ENCODE results near the gene SORBS1.

The SORBS1 gene

DNA sequence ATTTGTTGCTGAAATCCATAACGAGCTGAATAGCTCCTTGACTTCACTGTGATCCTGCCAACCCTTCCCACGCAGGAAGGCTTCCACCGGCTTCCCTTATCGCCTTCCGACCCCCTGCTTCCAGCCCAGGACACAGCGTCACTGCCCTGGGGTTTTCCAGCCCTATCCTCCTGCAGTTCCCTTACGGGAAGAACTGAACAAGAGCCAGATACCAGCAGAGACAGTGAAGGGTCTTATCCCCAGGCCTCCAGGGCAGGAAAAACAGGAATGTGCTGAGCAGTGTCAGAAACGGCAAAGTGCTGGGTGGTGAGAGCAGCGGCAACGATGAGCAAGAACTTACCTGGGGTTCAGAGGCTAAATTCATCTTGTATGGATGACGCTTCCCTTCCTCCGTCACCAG is 292.7 kb downstream of the SORBS1 start:
- peaks cover 57% of the 10 kb centered on the region for H3K36me3 ChIP-seq (ENCODE audit: insufficient read depth, low read length)
- H3K9ac ChIP-seq (ENCODE audit: low read depth, low read length): no peak overlapping the region
- no peak overlapping the region for H3K4me3 ChIP-seq (ENCODE audit: low read length)
- H3K9me3 ChIP-seq (ENCODE audit: insufficient read depth, low read depth, low read length): no peaks in the 10 kb centered on the region
- H3K27me3 ChIP-seq (ENCODE audit: insufficient read depth, low read length): no peaks in the 10 kb centered on the region
- WGBS: 83% methylated on average over 12 of the region's 12 CpGs
- H3K4me1 ChIP-seq (ENCODE audit: insufficient read depth, low read length): peaks cover 39% of the 10 kb centered on the region
- H3K27ac ChIP-seq (ENCODE audit: low read depth, low read length): peak overlapping the region; percentile 52; the same call in 1 of the 2 replicates

DNA sequence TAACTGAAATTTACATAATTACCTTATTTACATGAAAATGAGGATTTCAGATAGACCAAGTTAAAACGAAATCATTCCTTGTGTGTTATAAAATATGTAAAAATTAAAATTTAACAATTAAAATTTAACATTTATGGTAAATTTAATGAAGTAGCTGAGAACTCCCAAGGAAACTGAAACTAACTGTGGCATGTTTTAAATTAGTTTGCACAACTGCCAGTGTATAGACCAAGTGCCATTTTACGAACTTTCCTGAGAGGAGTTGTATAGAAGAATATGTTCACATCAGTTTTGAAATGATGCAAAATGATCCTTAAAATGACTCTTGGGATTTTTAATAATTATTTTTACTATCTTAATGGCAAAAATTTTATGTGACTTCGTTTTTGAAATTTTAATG is 293.9 kb downstream of the SORBS1 start:
- WGBS: 89% methylated on average over 1 of the region's 3 CpGs
- 0 out of 2 replicates have a peak overlapping the region, but pooled peaks have one; percentile 42 for H3K9ac ChIP-seq (ENCODE audit: low read depth, low read length)
- H3K27ac ChIP-seq (ENCODE audit: low read depth, low read length): peak overlapping the region; percentile 57; the same call in 1 of the 2 replicates
- H3K4me1 ChIP-seq (ENCODE audit: insufficient read depth, low read length): peaks cover 43% of the 10 kb centered on the region
- no peaks in the 10 kb centered on the region for H3K27me3 ChIP-seq (ENCODE audit: insufficient read depth, low read length)
- H3K9me3 ChIP-seq (ENCODE audit: insufficient read depth, low read depth, low read length): no peaks in the 10 kb centered on the region
- no peak overlapping the region for H3K4me3 ChIP-seq (ENCODE audit: low read length)
- H3K36me3 ChIP-seq (ENCODE audit: insufficient read depth, low read length): peaks cover 68% of the 10 kb centered on the region

DNA sequence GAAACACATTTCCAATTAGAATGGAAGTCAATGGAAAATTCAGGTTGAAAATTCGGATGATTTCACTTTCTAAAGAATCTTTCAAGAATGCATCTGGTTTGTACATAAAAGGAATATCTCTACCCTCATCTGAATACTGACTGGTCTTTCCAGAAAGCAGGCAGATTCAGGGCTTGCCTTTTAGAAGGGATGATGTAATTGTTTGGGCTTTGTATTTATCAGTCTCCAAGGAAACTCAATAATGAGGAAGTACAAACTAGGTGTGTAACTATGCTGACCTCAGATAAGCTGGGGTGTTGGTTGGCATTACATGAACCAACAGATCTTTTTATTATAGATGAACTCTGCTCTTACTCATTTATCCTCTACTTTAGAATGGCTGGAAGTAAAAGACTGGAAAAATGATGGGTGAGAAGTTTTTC is 294.5 kb downstream of the SORBS1 start:
- Histone ChIP-seq H3K9ac (ENCODE audit: low read depth, low read length) (peak overlapping the region; percentile 42; the same call in 1 of the 2 replicates), H3K27ac (ENCODE audit: low read depth, low read length) (peak overlapping the region; percentile 67), H3K4me3 (ENCODE audit: low read length) (no peak overlapping the region), H3K36me3 (ENCODE audit: insufficient read depth, low read length) (peaks cover 69% of the 10 kb centered on the region), H3K9me3 (ENCODE audit: insufficient read depth, low read depth, low read length) (no peaks in the 10 kb centered on the region), H3K27me3 (ENCODE audit: insufficient read depth, low read length) (no peaks in the 10 kb centered on the region), H3K4me1 (ENCODE audit: insufficient read depth, low read length) (peaks cover 43% of the 10 kb centered on the region)
- WGBS: 100% methylated on average over 1 of the region's 1 CpG

DNA sequence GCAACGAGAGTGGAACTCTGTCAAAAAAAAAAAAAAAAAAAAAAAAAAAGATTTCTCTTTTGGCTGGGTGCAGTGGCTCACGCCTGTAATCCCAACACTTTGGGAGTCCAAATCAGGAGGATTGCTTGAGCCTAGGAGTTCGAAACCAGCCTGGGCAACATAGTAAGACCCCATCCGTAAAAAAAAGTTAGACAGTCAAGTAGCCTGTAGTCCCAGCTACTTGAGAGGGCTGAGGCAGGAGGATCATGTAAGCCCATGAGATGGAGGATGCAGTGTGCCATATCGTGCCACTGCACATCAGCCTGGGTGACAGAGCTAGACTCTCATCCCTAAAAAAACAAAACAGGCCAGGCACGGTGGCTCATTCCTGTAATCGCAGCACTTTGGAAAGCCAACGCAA is 295.6 kb downstream of the SORBS1 start:
- Histone ChIP-seq H3K4me3 (ENCODE audit: low read length) (no peak overlapping the region), H3K4me1 (ENCODE audit: insufficient read depth, low read length) (peaks cover 51% of the 10 kb centered on the region), H3K27me3 (ENCODE audit: insufficient read depth, low read length) (no peaks in the 10 kb centered on the region), H3K36me3 (ENCODE audit: insufficient read depth, low read length) (peaks cover 69% of the 10 kb centered on the region), H3K9me3 (ENCODE audit: insufficient read depth, low read depth, low read length) (no peaks in the 10 kb centered on the region), H3K27ac (ENCODE audit: low read depth, low read length) (peak overlapping the region; percentile 52; the same call in 1 of the 2 replicates), H3K9ac (ENCODE audit: low read depth, low read length) (no peak overlapping the region)
- 96% methylated on average over 8 of the region's 8 CpGs for WGBS

DNA sequence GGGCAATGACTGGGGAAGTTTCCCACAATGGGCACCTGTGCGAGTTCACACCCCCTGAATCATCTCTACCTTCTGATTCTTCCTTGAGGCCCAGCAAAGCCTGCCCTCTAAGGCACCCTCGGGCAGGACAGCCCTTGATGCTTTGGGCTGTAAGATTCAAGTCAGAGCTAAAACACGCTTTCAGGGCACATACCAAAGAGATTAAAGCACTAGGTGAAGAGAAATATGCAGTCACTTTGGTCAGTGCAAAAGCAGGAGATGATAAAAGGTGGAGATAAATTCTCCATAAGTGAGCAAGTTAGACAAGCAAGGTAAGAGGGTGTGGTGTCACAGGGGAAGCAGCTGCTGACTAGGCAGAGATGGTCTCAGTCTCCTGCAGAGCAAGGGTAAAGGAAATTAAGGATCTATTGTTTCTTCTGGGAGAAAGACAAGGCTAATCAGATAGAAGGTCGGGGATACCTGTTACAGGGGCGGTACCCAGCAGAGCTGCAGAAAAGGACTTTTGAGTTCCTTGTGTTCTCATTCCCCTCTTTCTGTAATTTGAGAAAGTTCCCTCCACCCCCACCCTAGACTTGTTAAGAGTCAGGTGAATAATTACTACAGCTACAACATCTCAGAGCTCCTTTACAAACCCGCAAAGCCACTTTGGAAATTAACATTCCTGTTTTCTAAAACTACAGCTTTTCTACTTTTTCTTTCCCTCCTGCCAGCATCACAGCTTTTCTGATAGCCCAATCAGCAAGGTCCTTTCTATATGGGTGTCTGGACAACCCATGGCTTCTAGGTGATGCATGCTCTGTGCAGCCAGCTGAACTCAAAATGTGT is 296.7 kb downstream of the SORBS1 start:
- 28% methylated on average over 6 of the region's 6 CpGs for WGBS
- Histone ChIP-seq H3K9ac (ENCODE audit: low read depth, low read length) (peak overlapping the region; percentile 52; the same call in 1 of the 2 replicates), H3K4me3 (ENCODE audit: low read length) (0 out of 2 replicates have a peak overlapping the region, but pooled peaks have one; percentile 6), H3K27me3 (ENCODE audit: insufficient read depth, low read length) (no peaks in the 10 kb centered on the region), H3K36me3 (ENCODE audit: insufficient read depth, low read length) (peaks cover 70% of the 10 kb centered on the region), H3K27ac (ENCODE audit: low read depth, low read length) (peak overlapping the region; percentile 92), H3K4me1 (ENCODE audit: insufficient read depth, low read length) (peaks cover 51% of the 10 kb centered on the region), H3K9me3 (ENCODE audit: insufficient read depth, low read depth, low read length) (no peaks in the 10 kb centered on the region)

DNA sequence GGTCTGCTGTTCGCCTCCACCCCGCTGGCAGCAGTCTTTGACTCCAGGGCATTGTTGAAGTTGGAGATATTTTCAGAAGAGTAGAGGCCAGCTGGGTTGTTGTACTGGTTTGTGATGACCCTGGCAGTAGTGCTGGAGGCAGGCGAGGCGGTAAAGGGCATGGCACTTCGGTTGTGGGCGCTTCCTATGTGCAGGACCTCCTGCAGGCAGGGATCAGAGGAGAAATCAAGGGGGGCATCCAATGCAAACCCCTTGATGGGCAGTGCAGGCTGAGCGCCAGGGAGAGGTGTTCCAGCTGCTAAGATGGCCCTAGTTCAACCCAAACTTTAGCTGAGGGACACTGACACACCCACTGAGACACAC is 297.3 kb downstream of the SORBS1 start:
- Histone ChIP-seq H3K4me3 (ENCODE audit: low read length) (no peak overlapping the region), H3K4me1 (ENCODE audit: insufficient read depth, low read length) (peaks cover 50% of the 10 kb centered on the region), H3K27ac (ENCODE audit: low read depth, low read length) (peak overlapping the region; percentile 76), H3K36me3 (ENCODE audit: insufficient read depth, low read length) (peaks cover 71% of the 10 kb centered on the region), H3K9ac (ENCODE audit: low read depth, low read length) (no peak overlapping the region), H3K9me3 (ENCODE audit: insufficient read depth, low read depth, low read length) (no peaks in the 10 kb centered on the region), H3K27me3 (ENCODE audit: insufficient read depth, low read length) (no peaks in the 10 kb centered on the region)
- 83% methylated on average over 7 of the region's 7 CpGs for WGBS

DNA sequence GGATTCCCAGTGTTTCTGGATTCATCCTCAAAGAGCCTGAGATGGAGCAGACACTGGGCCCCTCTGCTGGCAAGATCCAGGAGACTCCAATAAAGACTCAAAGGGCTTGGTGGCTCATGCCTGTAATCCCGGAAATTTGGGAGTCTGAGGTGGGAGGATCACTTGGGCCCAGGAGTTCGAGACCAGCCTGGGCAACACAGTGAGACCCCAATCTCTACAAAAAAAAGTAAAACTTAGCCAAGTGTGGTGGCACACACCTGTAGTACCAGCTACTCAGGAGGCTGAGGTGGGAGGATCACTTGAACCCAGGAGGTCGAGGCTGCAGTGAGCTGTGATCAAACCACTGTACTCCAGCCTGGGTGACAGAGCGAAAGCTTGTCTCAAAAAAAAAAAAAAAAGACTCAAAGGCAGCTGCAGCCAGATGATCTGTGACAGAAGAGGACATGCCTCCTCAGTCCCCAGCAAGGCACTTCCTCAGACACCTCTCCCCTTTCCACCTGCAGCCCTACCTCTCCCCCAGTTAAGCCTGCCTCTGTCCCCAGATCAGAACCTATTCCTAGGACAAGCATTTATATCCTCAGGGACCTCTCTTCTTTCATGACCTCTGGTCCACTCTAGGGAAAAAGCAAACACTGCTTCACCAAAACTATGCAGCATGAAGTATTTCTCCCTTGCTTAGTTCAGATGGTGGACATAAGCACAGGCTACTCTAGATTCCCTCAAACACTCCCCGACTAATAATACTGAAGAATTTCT is 298.2 kb downstream of the SORBS1 start:
- no peak overlapping the region for H3K27ac ChIP-seq (ENCODE audit: low read depth, low read length)
- 85% methylated on average over 5 of the region's 5 CpGs for WGBS

DNA sequence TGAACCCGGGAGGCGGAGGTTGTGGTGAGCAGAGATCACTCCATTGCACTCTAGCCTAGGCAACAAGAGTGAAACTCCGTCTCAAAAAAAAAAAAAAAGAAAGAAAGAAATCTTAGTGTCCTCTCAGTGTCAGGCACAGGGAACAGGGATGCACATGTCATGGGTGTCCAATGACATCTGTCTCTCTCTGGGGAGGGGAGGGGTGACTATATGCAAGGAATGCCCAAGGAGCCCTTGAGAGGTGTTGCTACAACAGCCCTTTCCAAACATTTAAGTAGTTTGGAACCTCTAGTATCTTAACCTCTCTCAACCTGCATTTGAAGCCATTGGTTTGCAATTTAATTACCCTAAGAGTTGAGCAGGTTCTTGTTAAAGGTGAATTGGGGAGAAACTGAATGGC is 299.2 kb downstream of the SORBS1 start:
- 94% methylated on average over 3 of the region's 3 CpGs for WGBS
- peaks cover 71% of the 10 kb centered on the region for H3K36me3 ChIP-seq (ENCODE audit: insufficient read depth, low read length)
- peaks cover 4% of the 10 kb centered on the region; the same call in 1 of the 2 replicates for H3K9me3 ChIP-seq (ENCODE audit: insufficient read depth, low read depth, low read length)
- no peak overlapping the region for H3K27ac ChIP-seq (ENCODE audit: low read depth, low read length)
- H3K27me3 ChIP-seq (ENCODE audit: insufficient read depth, low read length): no peaks in the 10 kb centered on the region
- no peak overlapping the region for H3K9ac ChIP-seq (ENCODE audit: low read depth, low read length)
- H3K4me3 ChIP-seq (ENCODE audit: low read length): no peak overlapping the region
- peaks cover 32% of the 10 kb centered on the region for H3K4me1 ChIP-seq (ENCODE audit: insufficient read depth, low read length)

More for the DNA sequence above, 298.2 kb downstream of the SORBS1 start:
- Histone ChIP-seq H3K9ac (ENCODE audit: low read depth, low read length) (no peak overlapping the region), H3K4me1 (ENCODE audit: insufficient read depth, low read length) (peaks cover 42% of the 10 kb centered on the region), H3K9me3 (ENCODE audit: insufficient read depth, low read depth, low read length) (peaks cover 2% of the 10 kb centered on the region; the same call in 1 of the 2 replicates), H3K4me3 (ENCODE audit: low read length) (no peak overlapping the region), H3K36me3 (ENCODE audit: insufficient read depth, low read length) (peaks cover 71% of the 10 kb centered on the region), H3K27me3 (ENCODE audit: insufficient read depth, low read length) (no peaks in the 10 kb centered on the region)
